LNCAP (cell line): ENCODE data around the gene COL6A1.

Experiments used
- TF ChIP-seq, protein P1 (sequence below): fragments of 450-650 bp; IDR thresholded peaks from 2 replicates; pipeline ENCODE4 v1.5.1; 2017; ENCODE audit warnings: mild to moderate bottlenecking

COL6A1 gene

DNA sequence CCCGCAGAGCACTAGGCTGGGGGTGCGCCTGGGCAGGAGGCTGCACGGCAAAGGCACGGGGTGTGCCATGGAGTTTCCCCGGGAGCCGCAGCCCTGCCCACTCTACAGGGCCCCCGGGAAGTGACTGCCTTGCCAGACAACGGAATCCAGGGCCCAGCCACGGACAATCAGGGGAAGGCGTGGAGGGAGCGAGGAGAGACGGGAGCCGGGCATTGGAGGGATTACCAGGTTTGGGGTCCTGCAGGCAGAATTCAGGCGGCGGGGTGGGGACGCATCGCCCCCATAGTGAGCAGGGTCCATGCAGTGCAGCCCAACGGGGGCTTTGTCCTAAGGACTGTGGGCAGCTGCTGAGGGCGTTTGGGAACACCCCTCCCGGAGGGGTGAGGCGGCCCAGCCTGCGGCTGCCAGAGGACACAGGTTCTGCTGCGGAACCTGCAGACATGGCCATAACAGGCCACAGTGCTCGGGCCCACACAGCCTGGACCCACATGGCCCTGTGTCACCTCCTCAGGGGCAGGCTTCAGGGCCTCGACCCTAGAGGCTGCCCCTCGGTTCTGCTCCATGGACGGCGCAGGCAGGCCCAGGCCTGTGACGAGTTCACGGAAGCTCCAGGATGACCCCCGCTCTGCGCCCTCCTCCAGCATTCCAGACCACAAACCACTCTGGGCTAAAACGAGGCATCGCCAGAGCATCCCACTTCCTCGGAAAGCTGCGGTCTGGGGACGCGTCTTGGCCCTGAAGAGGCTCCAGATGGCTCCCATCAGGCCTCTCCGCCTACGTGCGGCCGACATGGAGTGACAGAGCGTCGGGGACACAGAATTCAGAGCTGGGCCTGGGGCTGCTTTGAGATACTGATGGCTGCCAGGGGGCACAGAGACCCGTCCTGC is 54.5 kb downstream of the COL6A1 start:
- TF ChIP-seq, protein P1, sequence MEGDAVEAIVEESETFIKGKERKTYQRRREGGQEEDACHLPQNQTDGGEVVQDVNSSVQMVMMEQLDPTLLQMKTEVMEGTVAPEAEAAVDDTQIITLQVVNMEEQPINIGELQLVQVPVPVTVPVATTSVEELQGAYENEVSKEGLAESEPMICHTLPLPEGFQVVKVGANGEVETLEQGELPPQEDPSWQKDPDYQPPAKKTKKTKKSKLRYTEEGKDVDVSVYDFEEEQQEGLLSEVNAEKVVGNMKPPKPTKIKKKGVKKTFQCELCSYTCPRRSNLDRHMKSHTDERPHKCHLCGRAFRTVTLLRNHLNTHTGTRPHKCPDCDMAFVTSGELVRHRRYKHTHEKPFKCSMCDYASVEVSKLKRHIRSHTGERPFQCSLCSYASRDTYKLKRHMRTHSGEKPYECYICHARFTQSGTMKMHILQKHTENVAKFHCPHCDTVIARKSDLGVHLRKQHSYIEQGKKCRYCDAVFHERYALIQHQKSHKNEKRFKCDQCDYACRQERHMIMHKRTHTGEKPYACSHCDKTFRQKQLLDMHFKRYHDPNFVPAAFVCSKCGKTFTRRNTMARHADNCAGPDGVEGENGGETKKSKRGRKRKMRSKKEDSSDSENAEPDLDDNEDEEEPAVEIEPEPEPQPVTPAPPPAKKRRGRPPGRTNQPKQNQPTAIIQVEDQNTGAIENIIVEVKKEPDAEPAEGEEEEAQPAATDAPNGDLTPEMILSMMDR, result no peak

DNA sequence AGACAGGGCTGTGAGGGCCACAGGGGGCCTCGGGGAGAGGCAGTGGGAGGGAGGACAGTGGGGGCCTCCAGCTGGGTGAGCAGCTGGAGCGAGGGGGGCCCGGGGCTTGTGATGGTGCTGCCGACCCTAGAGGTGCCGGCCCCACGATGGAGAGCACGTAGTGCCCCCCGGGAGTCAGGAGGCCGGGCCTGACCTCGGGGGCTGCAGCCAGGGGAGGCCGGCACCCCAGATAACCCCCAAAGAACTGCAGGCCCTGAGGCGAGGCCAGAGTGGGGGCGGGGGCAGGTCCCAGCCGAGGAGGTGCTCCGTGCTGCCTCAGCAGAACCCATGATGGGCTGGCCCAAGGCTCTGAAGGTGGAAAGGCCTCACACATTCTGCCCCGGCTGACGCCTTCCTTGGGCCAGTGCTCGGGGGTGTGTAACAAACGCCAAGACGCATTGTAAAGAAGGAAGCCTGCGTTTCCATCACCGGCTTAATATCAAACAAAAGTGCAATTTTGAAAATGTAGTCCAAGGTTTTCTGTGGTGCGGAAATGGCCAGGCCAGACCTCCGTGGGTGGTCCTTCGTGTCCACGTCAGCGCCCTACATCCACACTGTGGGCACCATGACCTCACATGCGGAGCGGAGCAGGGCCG is 55.2 kb downstream of the COL6A1 start:
- TF ChIP-seq, protein P1, result no peak

DNA sequence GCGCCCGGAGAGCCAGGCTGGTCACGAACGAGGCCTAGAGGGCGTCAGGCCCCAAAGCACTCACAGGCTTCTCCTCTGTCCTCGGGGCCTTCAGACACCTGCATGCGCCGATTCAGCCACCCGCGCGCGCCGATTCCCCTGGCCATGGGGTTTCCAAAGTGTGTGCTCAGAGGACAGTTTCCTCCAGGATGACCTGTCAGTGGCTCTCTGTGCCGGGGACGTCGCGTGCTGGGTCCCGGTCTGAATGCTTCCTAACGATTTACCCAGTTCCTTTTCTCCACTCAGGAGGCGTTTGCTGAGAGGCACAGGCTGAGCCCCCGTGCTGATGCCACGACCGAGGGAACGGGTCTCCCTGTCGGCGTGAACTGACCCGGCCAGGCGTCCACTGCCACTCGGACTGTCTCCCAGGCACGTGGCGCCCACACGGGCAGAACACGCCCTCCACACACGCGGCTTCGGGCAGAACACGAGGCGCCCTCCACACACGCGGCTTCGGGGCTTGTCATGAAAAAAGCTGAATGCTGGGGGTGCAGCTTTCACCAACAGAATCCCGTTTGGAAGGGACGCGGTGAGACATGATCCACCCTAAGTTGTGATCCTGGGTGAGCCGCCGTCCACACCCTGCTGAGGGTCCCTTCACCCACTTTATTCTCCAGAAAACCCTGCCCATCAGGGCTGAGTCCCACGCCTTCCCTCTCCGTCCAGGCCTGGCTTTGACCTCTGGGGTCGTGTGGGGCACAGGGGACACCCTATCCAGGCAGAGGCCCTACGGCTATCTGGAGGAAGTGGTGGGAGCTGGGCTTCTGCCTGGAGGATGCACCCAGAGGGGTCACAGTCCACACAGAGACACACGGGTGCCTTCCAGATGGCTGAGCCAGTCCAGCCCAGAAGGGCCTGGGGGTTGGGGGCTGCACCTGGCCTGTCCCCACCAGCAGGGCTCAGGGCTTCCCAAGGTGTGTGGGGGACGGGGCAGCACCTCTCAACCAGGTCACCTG is 56.1 kb downstream of the COL6A1 start:
- TF ChIP-seq, protein P1, result no peak

- TF ChIP-seq, protein P1, result no peak
Observed at GRCh38 chr21:46038341-46038829, 56.8 kb downstream of the COL6A1 start.

GRCh38 chr21:46038871-46039397 is 57.4 kb downstream of the COL6A1 start:
- TF ChIP-seq, protein P1, result no peak

DNA sequence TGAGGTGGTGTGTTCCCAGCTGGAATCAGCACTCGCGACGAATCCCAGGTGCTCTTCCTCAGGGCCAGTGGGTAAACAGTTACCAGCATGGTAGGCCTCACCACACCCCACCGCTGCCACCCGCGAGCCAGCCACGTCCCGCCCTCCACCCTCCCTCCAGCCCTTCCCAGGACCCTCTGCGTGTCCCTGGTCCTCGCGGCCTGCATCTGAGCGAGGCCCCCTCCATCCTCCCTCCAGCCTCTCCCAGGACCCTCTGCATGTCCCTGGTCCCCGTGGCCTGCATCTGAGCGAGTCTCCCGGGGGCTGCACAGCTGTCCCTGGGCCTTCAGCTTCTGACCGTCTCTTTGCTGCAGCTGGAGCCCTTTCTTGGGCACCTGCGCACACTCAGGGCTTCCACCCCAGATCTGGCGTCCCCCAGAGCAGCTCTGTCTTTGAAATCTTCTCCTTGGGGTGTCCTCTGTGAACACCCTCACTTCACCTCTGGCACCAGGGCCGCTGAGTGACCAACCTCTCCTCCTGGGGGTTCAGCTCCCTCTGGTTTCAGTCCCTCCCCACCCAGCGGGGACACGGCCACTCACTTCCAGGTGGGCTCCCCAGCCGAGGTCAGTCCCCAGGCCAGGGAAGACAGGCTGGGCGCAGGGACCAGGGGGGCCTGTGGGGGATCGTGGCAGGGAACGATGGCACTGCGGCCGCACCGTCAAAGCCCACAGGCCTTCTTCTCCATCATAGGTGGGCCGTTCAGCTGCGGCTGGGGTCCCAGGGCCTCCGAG is 58.5 kb downstream of the COL6A1 start:
- TF ChIP-seq, protein P1, result no peak
